ENCODE measurements around the gene RBM4B.

GRCh38 chr11:66625041-66625751 is 52.5 kb downstream of the RBM4B start:
- TF ChIP-seq POLR2A (IDR thresholded peaks at IDR 0.05; ENCODE audit: low read depth): no peak
- no peak for TF ChIP-seq EP300 (IDR thresholded peaks at IDR 0.05)
- no peak for TF ChIP-seq CTCF (IDR thresholded peaks at IDR 0.05)
- no peak for TF ChIP-seq POLR2AphosphoS5 (IDR thresholded peaks at IDR 0.05)
